ENCODE measurements around the gene KLF9.
A peak's percentile ranks its signal among the peaks of the same experiment; 100 is the strongest.

KLF9 gene

GRCh38 chr9:70421272-70422180 is 7.1 kb upstream of the KLF9 start:
- peak overlapping the region; percentile 98 for H3K27ac ChIP-seq
- no peak for TF ChIP-seq ZFX (IDR thresholded peaks at IDR 0.05)
- TF ChIP-seq, protein P1, sequence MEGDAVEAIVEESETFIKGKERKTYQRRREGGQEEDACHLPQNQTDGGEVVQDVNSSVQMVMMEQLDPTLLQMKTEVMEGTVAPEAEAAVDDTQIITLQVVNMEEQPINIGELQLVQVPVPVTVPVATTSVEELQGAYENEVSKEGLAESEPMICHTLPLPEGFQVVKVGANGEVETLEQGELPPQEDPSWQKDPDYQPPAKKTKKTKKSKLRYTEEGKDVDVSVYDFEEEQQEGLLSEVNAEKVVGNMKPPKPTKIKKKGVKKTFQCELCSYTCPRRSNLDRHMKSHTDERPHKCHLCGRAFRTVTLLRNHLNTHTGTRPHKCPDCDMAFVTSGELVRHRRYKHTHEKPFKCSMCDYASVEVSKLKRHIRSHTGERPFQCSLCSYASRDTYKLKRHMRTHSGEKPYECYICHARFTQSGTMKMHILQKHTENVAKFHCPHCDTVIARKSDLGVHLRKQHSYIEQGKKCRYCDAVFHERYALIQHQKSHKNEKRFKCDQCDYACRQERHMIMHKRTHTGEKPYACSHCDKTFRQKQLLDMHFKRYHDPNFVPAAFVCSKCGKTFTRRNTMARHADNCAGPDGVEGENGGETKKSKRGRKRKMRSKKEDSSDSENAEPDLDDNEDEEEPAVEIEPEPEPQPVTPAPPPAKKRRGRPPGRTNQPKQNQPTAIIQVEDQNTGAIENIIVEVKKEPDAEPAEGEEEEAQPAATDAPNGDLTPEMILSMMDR (conservative IDR thresholded peaks at IDR 0.05): no peak

DNA sequence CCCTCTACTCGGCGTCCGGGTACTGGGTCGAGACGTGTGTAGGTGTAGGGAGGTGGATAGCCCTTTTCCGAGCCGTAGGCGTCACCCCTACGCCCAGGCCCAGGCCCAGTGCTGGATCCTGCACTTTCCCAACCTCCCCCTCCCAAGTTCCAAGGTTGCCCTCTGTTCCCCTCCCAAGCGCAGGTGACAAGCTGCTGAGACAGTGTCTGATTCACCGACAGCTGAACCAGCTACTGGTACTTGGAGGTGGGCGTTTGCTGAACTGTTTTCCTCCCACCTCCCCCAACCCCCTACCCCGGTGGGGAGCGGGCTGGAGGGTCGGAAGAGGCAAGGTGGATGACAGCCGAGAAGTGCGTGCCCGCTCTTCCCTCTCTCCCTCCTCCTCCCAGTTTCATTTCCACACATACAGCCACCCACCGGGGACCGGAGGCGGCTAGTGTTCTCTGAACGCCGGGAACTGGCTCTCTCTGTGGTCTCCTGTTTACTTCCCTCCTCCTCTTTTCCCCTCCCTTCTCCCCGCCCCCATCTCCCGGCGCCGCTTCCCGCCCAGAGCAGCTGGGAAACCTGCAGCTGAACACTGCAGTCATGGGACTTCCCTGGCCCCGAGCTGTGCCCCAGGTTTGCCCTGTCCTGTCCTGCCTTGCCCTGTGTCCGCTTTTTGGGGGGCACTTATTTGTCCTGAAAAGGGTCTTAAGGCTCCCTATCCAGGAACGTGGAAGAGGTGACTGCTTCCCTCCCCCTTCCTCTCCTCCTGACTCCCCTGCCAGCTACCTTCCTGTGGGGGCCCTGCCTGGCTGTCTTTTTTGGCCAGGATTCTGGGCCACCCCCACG is 6.2 kb upstream of the KLF9 start:
- H3K27ac ChIP-seq: peak overlapping the region; percentile 98
- TF ChIP-seq ZFX (IDR thresholded peaks at IDR 0.05): peak; percentile 63
- TF ChIP-seq, protein P1 (conservative IDR thresholded peaks at IDR 0.05): no peak

DNA sequence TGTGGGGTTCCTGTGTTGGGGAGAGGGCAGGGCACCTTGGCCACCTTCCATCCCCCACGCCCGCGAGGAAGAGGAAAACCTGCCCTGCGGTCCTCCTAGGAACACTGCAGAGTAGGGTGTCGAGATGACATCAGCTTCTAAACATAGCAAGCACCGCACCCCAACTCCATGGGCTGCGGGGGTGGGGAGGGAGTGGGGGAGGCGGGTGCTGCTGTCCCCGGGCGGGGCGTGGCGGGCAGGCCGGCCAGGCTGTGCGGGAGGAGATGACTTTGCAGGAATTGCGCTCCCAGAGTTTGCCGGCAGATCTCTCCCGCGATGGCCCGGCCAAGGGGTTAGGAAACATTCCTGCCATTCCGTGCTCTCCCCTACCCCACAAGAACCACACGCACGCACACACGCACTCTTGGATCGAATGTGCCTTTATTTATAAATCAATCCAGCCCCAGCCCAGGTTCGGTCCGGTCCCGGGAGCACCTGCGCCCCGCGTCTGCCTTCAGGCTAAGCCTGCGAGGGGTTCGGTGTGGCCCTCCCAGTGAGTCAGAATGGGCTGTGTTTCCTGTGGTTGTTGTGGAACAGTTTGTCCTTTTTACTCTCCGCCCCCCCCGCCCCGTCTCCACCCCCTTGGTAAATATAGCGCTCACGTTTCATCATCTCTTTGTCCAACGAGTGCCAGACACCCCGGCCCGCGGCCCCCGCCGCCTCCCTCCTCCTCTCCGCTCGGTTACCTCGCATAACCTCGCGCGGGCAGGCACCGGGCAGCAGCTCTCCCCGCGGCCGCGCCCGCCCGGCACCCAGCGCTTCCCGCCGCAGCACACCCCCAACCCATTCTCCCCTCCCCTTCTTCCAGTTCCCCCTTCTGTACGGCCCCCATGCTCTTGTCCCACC is 5.3 kb upstream of the KLF9 start:
- TF ChIP-seq, protein P1 (conservative IDR thresholded peaks at IDR 0.05): no peak; the same call in 1 of the 2 replicates
- TF ChIP-seq ZFX (IDR thresholded peaks at IDR 0.05): no peak
- peak overlapping the region; percentile 98 for H3K27ac ChIP-seq

GRCh38 chr9:70418822-70419555 is 4.5 kb upstream of the KLF9 start:
- peak overlapping the region; percentile 98 for H3K27ac ChIP-seq

DNA sequence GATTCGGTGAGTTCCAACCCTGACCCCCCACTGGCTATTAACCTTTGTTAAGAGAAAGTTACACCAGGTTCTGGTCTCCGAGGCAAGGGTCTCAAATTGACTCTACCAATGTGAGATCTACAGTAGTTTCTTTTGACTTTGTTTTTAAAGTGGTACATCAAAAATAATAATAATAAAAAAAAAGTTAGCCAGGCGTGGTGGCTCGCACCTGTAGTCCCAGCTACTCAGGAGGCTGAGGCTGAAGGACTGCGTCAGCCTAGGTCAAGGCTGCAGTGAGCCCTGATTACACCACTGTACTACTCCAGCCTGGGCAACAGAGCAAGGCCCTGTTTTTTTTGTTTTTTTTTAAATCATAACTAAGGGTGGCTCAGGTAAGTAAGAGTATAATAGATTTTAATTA is 1.0 kb upstream of the KLF9 start:
- TF ChIP-seq, protein P1 (conservative IDR thresholded peaks at IDR 0.05): no peak
- no peak overlapping the region for H3K27ac ChIP-seq

More at GRCh38 chr9:70418822-70419555, 4.5 kb upstream of the KLF9 start:
- TF ChIP-seq, protein P1 (conservative IDR thresholded peaks at IDR 0.05): no peak
- no peak; the same call in 1 of the 2 replicates for TF ChIP-seq ZFX (IDR thresholded peaks at IDR 0.05)

- no peak for TF ChIP-seq ZFX (IDR thresholded peaks at IDR 0.05)
- TF ChIP-seq, protein P1 (conservative IDR thresholded peaks at IDR 0.05): no peak
- no peak overlapping the region for H3K27ac ChIP-seq
Measured at GRCh38 chr9:70415041-70415440, 584 bp upstream of the KLF9 start.
